HL-60 (cell line): ENCODE measurements around the gene HSPA12B.

Experiments
- DNase-seq, 2 experiments: peaks; one replicate each; pipeline ENCODE4 v3.0.0-alpha.2; 2010 to 2020; ENCODE audit warnings: low read depth in 1 of 2, low spot score in 1 of 2
- H3K27ac ChIP-seq: fragments of 250-450 bp; sonication (Bioruptor Pico); replicated peaks from 2 replicates; pipeline ENCODE4 v1.5.1; 2020; ENCODE audit warnings: mild to moderate bottlenecking, moderate library complexity
- H3K27me3 ChIP-seq: fragments of 250-450 bp; sonication (Bioruptor Pico); 2 replicates; pipeline ENCODE4 v1.5.1; 2021; ENCODE audit warnings: mild to moderate bottlenecking, moderate library complexity; ENCODE audit not compliant: insufficient read depth, poor library complexity, severe bottlenecking
- H3K4me3 ChIP-seq: replicated peaks from 2 replicates; pipeline ENCODE4 v1.5.1; 2011; ENCODE audit warnings: mild to moderate bottlenecking, control low read depth, low read length; ENCODE audit not compliant: insufficient read depth
- CTCF ChIP-seq: IDR thresholded peaks from one replicate; pipeline ENCODE4 v1.5.1; 2011; ENCODE audit warnings: low read length, control low read depth, inconsistent platforms; ENCODE audit not compliant: insufficient read depth
- GABPA ChIP-seq: IDR thresholded peaks from 2 replicates; pipeline ENCODE4 v1.6.1; 2012; ENCODE audit warnings: low read depth
- POLR2AphosphoS5 ChIP-seq: IDR thresholded peaks from 2 replicates; pipeline ENCODE4 v1.6.1; 2012; ENCODE audit warnings: low read depth
- REST ChIP-seq: IDR thresholded peaks from 2 replicates; pipeline ENCODE4 v1.6.1; 2012; ENCODE audit warnings: low read depth; ENCODE audit not compliant: insufficient replicate concordance
- SPI1 ChIP-seq: IDR thresholded peaks from 2 replicates; pipeline ENCODE4 v1.6.1; 2012; ENCODE audit warnings: low read depth, mild to moderate bottlenecking, borderline replicate concordance

HSPA12B gene

GRCh38 chr20:3738111-3739053 lies 5.9 kb downstream of the HSPA12B start:
- DNase-seq = no peak
- TF ChIP-seq SPI1 = no peak
- no peak for TF ChIP-seq CTCF
- no peak for TF ChIP-seq REST
- no peak for TF ChIP-seq GABPA
- TF ChIP-seq POLR2AphosphoS5 = no peak
- Histone ChIP-seq H3K27me3 (peaks cover 4% of the 10 kb centered on the region), H3K4me3 (no peak overlapping the region), H3K27ac (no peak overlapping the region)

- no peak overlapping the region for H3K4me3 ChIP-seq
- H3K27ac ChIP-seq = no peak overlapping the region
- TF ChIP-seq GABPA = no peak
- no peak for TF ChIP-seq POLR2AphosphoS5
- TF ChIP-seq CTCF = no peak
- TF ChIP-seq SPI1 = no peak
- TF ChIP-seq REST = no peak
- DNase-seq = no peak
- peaks cover 4% of the 10 kb centered on the region for H3K27me3 ChIP-seq
Observed at GRCh38 chr20:3739054-3739925, 6.8 kb downstream of the HSPA12B start.

GRCh38 chr20:3739926-3740451 lies 7.5 kb downstream of the HSPA12B start:
- Histone ChIP-seq H3K27me3 (peaks cover 4% of the 10 kb centered on the region), H3K27ac (no peak overlapping the region), H3K4me3 (no peak overlapping the region)
- TF ChIP-seq GABPA = no peak
- no peak for TF ChIP-seq POLR2AphosphoS5
- TF ChIP-seq REST = no peak
- no peak for TF ChIP-seq CTCF
- DNase-seq = no peak
